GM21529 (cell line): Measurements from ENCODE around the gene NPB.

Experiments
- ATAC-seq: cut with Tn5 transposase; IDR thresholded peaks from one replicate; pipeline ENCODE4 v1.9.1; 2021; ENCODE audit not compliant: unreplicated experiment

Gene NPB

GRCh38 chr17:81898029-81898866, 3.8 kb upstream of the NPB start:
- ATAC-seq = no peak

GRCh38 chr17:81898885-81899284, 3.2 kb upstream of the NPB start:
- ATAC-seq = no peak

- ATAC-seq = no peak
These were observed 2.4 kb upstream of the NPB start for GRCh38 chr17:81899514-81900166.

GRCh38 chr17:81900181-81900820, 1.7 kb upstream of the NPB start:
- ATAC-seq = no peak

- ATAC-seq = no peak
These were observed 643 bp upstream of the NPB start for GRCh38 chr17:81901167-81902022.

GRCh38 chr17:81902653-81903414, 796 bp downstream of the NPB start:
- ATAC-seq = no peak

- ATAC-seq = no peak
These were observed 1.4 kb downstream of the NPB start for GRCh38 chr17:81903415-81903831.

- ATAC-seq = no peak
These were observed 2.0 kb downstream of the NPB start for GRCh38 chr17:81903896-81904599.

GRCh38 chr17:81904600-81905423, 2.8 kb downstream of the NPB start:
- ATAC-seq = no peak

- no peak for ATAC-seq
These were observed 3.4 kb downstream of the NPB start for GRCh38 chr17:81905424-81905875.

- no peak for ATAC-seq
These were observed 4.0 kb downstream of the NPB start for GRCh38 chr17:81905993-81906392.

- ATAC-seq = no peak
These were observed 4.6 kb downstream of the NPB start for GRCh38 chr17:81906476-81907218.

GRCh38 chr17:81907219-81908145, 5.4 kb downstream of the NPB start:
- no peak for ATAC-seq

GRCh38 chr17:81908793-81909192, 6.8 kb downstream of the NPB start:
- ATAC-seq = no peak

- ATAC-seq = no peak
These were observed 7.2 kb downstream of the NPB start for GRCh38 chr17:81909231-81909630.

- ATAC-seq = no peak
These were observed 8.2 kb downstream of the NPB start for GRCh38 chr17:81909966-81910839.
